ENCODE measurements around the gene RAD51B. TPM values are rescaled to one million over a fixed set of nuclear protein-coding genes. Genes with fewer than 3 reads are reported as not detected.

Gene RAD51B
- total and polyA plus RNA-seq, 2 of the 13 experiments (the other 11 are each of a cell fraction or from before 2014, with no cell fraction given): 7.0 to 9.5 TPM

DNA sequence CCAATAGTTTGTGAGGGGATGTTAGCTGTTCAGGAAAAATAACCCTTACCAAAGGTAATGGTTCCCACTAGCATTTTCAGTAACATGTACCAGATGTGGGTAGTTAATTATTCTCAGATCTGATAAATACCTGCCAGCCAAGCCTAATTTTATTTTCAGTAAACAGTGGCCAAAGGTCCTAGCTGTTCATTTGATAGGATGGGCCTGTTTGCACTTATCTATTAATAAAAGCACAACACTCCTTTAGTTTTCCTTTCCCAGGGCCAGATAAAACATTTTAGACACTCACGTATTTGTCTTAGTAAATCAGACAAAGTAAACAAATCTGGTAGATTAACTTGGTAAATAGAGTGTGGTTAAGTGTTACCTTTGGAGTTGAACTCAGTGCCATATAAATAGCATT, 345.1 kb downstream of the RAD51B start (continued):
- TF ChIP-seq, protein P1, sequence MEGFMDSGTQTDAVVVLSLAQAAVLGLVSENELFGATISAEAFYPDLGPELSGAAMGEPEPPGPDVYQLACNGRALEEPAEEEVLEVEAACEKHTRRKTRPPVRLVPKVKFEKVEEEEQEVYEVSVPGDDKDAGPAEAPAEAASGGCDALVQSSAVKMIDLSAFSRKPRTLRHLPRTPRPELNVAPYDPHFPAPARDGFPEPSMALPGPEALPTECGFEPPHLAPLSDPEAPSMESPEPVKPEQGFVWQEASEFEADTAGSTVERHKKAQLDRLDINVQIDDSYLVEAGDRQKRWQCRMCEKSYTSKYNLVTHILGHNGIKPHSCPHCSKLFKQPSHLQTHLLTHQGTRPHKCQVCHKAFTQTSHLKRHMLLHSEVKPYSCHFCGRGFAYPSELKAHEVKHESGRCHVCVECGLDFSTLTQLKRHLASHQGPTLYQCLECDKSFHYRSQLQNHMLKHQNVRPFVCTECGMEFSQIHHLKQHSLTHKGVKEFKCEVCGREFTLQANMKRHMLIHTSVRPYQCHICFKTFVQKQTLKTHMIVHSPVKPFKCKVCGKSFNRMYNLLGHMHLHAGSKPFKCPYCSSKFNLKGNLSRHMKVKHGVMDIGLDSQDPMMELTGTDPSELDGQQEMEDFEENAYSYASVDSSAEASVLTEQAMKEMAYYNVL (CRISPR knock-in tag; IDR thresholded peaks at IDR 0.05; ENCODE audit: borderline replicate concordance): no peak
- no peak for TF ChIP-seq ZNF180 (CRISPR knock-in tag; IDR thresholded peaks at IDR 0.05; ENCODE audit: borderline replicate concordance, low read depth)
- TF ChIP-seq TCF7 (IDR thresholded peaks at IDR 0.05; ENCODE audit: low read depth): no peak; the same call in 1 of the 2 replicates
- TF ChIP-seq, protein P2, sequence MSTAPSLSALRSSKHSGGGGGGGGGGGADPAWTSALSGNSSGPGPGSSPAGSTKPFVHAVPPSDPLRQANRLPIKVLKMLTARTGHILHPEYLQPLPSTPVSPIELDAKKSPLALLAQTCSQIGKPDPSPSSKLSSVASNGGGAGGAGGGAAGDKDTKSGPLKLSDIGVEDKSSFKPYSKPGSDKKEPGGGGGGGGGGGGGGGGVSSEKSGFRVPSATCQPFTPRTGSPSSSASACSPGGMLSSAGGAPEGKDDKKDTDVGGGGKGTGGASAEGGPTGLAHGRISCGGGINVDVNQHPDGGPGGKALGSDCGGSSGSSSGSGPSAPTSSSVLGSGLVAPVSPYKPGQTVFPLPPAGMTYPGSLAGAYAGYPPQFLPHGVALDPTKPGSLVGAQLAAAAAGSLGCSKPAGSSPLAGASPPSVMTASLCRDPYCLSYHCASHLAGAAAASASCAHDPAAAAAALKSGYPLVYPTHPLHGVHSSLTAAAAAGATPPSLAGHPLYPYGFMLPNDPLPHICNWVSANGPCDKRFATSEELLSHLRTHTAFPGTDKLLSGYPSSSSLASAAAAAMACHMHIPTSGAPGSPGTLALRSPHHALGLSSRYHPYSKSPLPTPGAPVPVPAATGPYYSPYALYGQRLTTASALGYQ (CRISPR knock-in tag; IDR thresholded peaks at IDR 0.05): 0 out of 2 replicates have a peak, but pooled peaks have one; percentile 29
- TF ChIP-seq ASH2L (IDR thresholded peaks at IDR 0.05; ENCODE audit: insufficient read length, low read depth, low read length): peak; percentile 48
- no peak for TF ChIP-seq ZSCAN12 (CRISPR knock-in tag; IDR thresholded peaks at IDR 0.05)
- no peak for TF ChIP-seq ZNF468 (CRISPR knock-in tag; IDR thresholded peaks at IDR 0.05)
- TF ChIP-seq, protein P3, sequence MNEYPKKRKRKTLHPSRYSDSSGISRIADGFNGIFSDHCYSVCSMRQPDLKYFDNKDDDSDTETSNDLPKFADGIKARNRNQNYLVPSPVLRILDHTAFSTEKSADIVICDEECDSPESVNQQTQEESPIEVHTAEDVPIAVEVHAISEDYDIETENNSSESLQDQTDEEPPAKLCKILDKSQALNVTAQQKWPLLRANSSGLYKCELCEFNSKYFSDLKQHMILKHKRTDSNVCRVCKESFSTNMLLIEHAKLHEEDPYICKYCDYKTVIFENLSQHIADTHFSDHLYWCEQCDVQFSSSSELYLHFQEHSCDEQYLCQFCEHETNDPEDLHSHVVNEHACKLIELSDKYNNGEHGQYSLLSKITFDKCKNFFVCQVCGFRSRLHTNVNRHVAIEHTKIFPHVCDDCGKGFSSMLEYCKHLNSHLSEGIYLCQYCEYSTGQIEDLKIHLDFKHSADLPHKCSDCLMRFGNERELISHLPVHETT (CRISPR knock-in tag; conservative IDR thresholded peaks at IDR 0.05): no peak
- no peak for TF ChIP-seq CREB1 (IDR thresholded peaks at IDR 0.05)
- 0 out of 2 replicates have a peak, but pooled peaks have one; percentile 34 for TF ChIP-seq CREB1 (CRISPR knock-in tag; IDR thresholded peaks at IDR 0.05)
- no peak for TF ChIP-seq ZNF614 (CRISPR knock-in tag; IDR thresholded peaks at IDR 0.05; ENCODE audit: borderline replicate concordance)
- no peak for TF ChIP-seq DMAP1 (CRISPR knock-in tag; IDR thresholded peaks at IDR 0.05)
- TF ChIP-seq MTF1 (CRISPR knock-in tag; IDR thresholded peaks at IDR 0.05): no peak
- no peak for TF ChIP-seq MBNL3 (CRISPR knock-in tag; conservative IDR thresholded peaks at IDR 0.05)
- no peak for TF ChIP-seq ZNF510 (CRISPR knock-in tag; IDR thresholded peaks at IDR 0.05; ENCODE audit: low read depth)
- no peak for TF ChIP-seq AGO2 (optimal IDR thresholded peaks at IDR 0.05; ENCODE audit: low read depth, low read length)
- 0 out of 2 replicates have a peak, but pooled peaks have one; percentile 29 for TF ChIP-seq KLF12 (CRISPR knock-in tag; IDR thresholded peaks at IDR 0.05; ENCODE audit: borderline replicate concordance)
- TF ChIP-seq PHF5A (CRISPR knock-in tag; IDR thresholded peaks at IDR 0.05; ENCODE audit: low read depth, unreplicated experiment): no peak
- TF ChIP-seq ZNF484 (CRISPR knock-in tag; IDR thresholded peaks at IDR 0.05; ENCODE audit: borderline replicate concordance, low read depth): no peak
- no peak for TF ChIP-seq RFXAP (CRISPR knock-in tag; IDR thresholded peaks at IDR 0.05; ENCODE audit: borderline replicate concordance)
- TF ChIP-seq, protein P4, sequence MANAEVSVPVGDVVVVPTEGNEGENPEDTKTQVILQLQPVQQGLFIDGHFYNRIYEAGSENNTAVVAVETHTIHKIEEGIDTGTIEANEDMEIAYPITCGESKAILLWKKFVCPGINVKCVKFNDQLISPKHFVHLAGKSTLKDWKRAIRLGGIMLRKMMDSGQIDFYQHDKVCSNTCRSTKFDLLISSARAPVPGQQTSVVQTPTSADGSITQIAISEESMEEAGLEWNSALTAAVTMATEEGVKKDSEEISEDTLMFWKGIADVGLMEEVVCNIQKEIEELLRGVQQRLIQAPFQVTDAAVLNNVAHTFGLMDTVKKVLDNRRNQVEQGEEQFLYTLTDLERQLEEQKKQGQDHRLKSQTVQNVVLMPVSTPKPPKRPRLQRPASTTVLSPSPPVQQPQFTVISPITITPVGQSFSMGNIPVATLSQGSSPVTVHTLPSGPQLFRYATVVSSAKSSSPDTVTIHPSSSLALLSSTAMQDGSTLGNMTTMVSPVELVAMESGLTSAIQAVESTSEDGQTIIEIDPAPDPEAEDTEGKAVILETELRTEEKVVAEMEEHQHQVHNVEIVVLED (CRISPR knock-in tag; IDR thresholded peaks at IDR 0.05; ENCODE audit: borderline replicate concordance): no peak
- TF ChIP-seq ZNF143 (CRISPR knock-in tag; IDR thresholded peaks at IDR 0.05): no peak

Measured in HepG2 (cell line).